A549 (cell line): Measurements from ENCODE around the gene GABPA.

Source experiments
- BHLHE40 ChIP-seq: IDR thresholded peaks from 2 replicates; pipeline ENCODE4 v1.6.1; 2012; ENCODE audit warnings: low read depth, low read length, inconsistent platforms
- CHD4 ChIP-seq: fragments of 200-600 bp; sonication (generic); IDR thresholded peaks from 2 replicates; pipeline ENCODE4 v1.6.1; 2016; ENCODE audit warnings: antibody characterized with exemption, mild to moderate bottlenecking, borderline replicate concordance
- EP300 ChIP-seq, 2 experiments: fragments of >200 bp; sonication (Bioruptor Twin); formaldehyde crosslinking; IDR thresholded peaks; 2 replicates in 1 of 2; 3 replicates in 1 of 2; pipeline ENCODE4 v1.6.1; 2016 to 2017
- HDAC2 ChIP-seq: fragments of 200-600 bp; sonication (generic); IDR thresholded peaks from 2 replicates; pipeline ENCODE4 v1.6.1; 2016
- MAZ ChIP-seq: fragments of 150-350 bp; IDR thresholded peaks from 2 replicates; pipeline ENCODE4 v1.6.1; 2014; ENCODE audit warnings: antibody characterized with exemption, low read depth, low read length, borderline replicate concordance
- MYC ChIP-seq: IDR thresholded peaks from 2 replicates; pipeline ENCODE4 v1.6.1; 2012; ENCODE audit warnings: mild to moderate bottlenecking, inconsistent platforms, low read length, improper control_type of control experiment, borderline replicate concordance
- POLR2A ChIP-seq: IDR thresholded peaks from 2 replicates; pipeline ENCODE4 v1.6.1; 2012; ENCODE audit warnings: mild to moderate bottlenecking, low read length
- RCOR1 ChIP-seq: fragments of 150-350 bp; IDR thresholded peaks from 2 replicates; pipeline ENCODE4 v1.6.1; 2014; ENCODE audit warnings: antibody characterized with exemption, low read length, low read depth
- RFX5 ChIP-seq: fragments of 450-650 bp; IDR thresholded peaks from 2 replicates; pipeline ENCODE4 v1.7.1; 2014; ENCODE audit warnings: antibody characterized with exemption, mild to moderate bottlenecking, moderate library complexity
- TFCP2L1 ChIP-seq: fragments of 250-450 bp; sonication (Bioruptor Pico); IDR thresholded peaks from 2 replicates; pipeline ENCODE4 v1.5.0; 2021; ENCODE audit warnings: mild to moderate bottlenecking
- TF ChIP-seq, protein P1 (sequence below): fragments of >200 bp; sonication (Bioruptor Twin); formaldehyde crosslinking; IDR thresholded peaks from 3 replicates; pipeline ENCODE4 v1.5.1; 2016
- TF ChIP-seq, protein P2 (sequence below): IDR thresholded peaks from 2 replicates; pipeline ENCODE4 v1.6.1; 2012; ENCODE audit warnings: low read depth, borderline replicate concordance
- TF ChIP-seq, protein P3 (sequence below): fragments of 200-600 bp; sonication (generic); IDR thresholded peaks from 2 replicates; pipeline ENCODE4 v1.6.1; 2016; ENCODE audit warnings: antibody characterized with exemption, mild to moderate bottlenecking, moderate library complexity

DNA sequence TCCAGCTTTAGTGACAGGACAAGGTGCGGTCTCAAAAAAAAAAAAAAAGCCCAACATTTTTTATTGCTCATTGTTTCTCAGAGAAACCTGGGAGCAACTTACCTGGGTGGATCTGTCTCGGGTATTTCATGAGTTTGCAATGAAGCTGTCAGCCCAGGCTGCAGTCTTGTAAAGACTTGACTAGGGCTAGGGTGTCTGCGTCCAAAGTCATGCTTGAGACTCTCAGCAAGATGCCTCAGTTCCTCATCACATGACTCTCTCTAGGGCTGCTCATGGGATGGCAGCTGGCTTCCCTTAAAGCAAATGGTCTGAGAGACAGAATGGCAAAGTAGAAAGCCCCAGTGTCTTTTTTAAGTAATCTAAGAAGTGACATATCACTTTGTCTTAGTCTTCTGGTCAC is 8.1 kb downstream of the GABPA start:
- TF ChIP-seq, protein P1, sequence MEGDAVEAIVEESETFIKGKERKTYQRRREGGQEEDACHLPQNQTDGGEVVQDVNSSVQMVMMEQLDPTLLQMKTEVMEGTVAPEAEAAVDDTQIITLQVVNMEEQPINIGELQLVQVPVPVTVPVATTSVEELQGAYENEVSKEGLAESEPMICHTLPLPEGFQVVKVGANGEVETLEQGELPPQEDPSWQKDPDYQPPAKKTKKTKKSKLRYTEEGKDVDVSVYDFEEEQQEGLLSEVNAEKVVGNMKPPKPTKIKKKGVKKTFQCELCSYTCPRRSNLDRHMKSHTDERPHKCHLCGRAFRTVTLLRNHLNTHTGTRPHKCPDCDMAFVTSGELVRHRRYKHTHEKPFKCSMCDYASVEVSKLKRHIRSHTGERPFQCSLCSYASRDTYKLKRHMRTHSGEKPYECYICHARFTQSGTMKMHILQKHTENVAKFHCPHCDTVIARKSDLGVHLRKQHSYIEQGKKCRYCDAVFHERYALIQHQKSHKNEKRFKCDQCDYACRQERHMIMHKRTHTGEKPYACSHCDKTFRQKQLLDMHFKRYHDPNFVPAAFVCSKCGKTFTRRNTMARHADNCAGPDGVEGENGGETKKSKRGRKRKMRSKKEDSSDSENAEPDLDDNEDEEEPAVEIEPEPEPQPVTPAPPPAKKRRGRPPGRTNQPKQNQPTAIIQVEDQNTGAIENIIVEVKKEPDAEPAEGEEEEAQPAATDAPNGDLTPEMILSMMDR, result no peak
- TF ChIP-seq, protein P2, sequence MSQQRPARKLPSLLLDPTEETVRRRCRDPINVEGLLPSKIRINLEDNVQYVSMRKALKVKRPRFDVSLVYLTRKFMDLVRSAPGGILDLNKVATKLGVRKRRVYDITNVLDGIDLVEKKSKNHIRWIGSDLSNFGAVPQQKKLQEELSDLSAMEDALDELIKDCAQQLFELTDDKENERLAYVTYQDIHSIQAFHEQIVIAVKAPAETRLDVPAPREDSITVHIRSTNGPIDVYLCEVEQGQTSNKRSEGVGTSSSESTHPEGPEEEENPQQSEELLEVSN, result no peak
- TF ChIP-seq POLR2A, result no peak
- TF ChIP-seq HDAC2, result no peak
- TF ChIP-seq CHD4, result no peak
- no peak for TF ChIP-seq RCOR1
- TF ChIP-seq BHLHE40, result no peak
- no peak for TF ChIP-seq MYC
- no peak for TF ChIP-seq MAZ
- no peak for TF ChIP-seq TFCP2L1 (CRISPR knock-in tag)
- no peak for TF ChIP-seq EP300 (IDR thresholded peaks at IDR 0.05)
- TF ChIP-seq, protein P3, sequence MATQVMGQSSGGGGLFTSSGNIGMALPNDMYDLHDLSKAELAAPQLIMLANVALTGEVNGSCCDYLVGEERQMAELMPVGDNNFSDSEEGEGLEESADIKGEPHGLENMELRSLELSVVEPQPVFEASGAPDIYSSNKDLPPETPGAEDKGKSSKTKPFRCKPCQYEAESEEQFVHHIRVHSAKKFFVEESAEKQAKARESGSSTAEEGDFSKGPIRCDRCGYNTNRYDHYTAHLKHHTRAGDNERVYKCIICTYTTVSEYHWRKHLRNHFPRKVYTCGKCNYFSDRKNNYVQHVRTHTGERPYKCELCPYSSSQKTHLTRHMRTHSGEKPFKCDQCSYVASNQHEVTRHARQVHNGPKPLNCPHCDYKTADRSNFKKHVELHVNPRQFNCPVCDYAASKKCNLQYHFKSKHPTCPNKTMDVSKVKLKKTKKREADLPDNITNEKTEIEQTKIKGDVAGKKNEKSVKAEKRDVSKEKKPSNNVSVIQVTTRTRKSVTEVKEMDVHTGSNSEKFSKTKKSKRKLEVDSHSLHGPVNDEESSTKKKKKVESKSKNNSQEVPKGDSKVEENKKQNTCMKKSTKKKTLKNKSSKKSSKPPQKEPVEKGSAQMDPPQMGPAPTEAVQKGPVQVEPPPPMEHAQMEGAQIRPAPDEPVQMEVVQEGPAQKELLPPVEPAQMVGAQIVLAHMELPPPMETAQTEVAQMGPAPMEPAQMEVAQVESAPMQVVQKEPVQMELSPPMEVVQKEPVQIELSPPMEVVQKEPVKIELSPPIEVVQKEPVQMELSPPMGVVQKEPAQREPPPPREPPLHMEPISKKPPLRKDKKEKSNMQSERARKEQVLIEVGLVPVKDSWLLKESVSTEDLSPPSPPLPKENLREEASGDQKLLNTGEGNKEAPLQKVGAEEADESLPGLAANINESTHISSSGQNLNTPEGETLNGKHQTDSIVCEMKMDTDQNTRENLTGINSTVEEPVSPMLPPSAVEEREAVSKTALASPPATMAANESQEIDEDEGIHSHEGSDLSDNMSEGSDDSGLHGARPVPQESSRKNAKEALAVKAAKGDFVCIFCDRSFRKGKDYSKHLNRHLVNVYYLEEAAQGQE, result no peak
- TF ChIP-seq RFX5, result no peak
